Upper lobe of right lung (tissue), 1 donor: ENCODE data around the gene TYRP1. TPM values are rescaled to one million over a fixed set of nuclear protein-coding genes. Genes with fewer than 3 reads are reported as not detected.

Source experiments
- ATAC-seq: fragments of 200-7000 bp; cut with Tn5 transposase; one replicate; pipeline ENCODE4 v1.9.1; 2020; ENCODE audit warnings: mild to moderate bottlenecking, moderate library complexity
- DNase-seq: peaks from one replicate; pipeline ENCODE4 v3.0.0-alpha.2; 2020
- H3K27ac ChIP-seq: fragments of 200-600 bp; one replicate; pipeline ENCODE4 v1.8.0; 2022
- H3K27me3 ChIP-seq: fragments of 200-600 bp; one replicate; pipeline ENCODE4 v1.8.0; 2022; ENCODE audit warnings: mild to moderate bottlenecking
- H3K36me3 ChIP-seq: fragments of 200-600 bp; one replicate; pipeline ENCODE4 v1.8.0; 2022
- H3K4me1 ChIP-seq: fragments of 200-600 bp; one replicate; pipeline ENCODE4 v1.8.0; 2022
- H3K4me3 ChIP-seq: fragments of 200-600 bp; one replicate; pipeline ENCODE4 v1.8.0; 2022; ENCODE audit warnings: mild to moderate bottlenecking
- H3K9me3 ChIP-seq: fragments of 200-600 bp; one replicate; pipeline ENCODE4 v1.8.0; 2022
- intact Hi-C: fragments of 100-400 bp; cut with DNase I; formaldehyde crosslinking; loops from one replicate; pipeline ENCODE4 v1.11.0; 2022
- total RNA-seq: library from RNA; stranded (reverse); fragmentation: NEBNext Ultra II Directional; extraction: Animal tissue kit (Norgen Biotek cat#: 25700); gene quantifications from one replicate; pipeline ENCODE4 v1.2.1, GENCODE V29; 2021
- TF ChIP-seq, protein P1 (sequence below): fragments of 200-600 bp; IDR thresholded peaks from one replicate; pipeline ENCODE4 v1.8.0; 2022; ENCODE audit warnings: antibody characterized with exemption
- donor health status: DM: no; HTN: yes; CAD: no; lungs with severe emphysema.

Gene TYRP1
- total RNA-seq, 1 donor from 2014 or later = 7.1 TPM

DNA sequence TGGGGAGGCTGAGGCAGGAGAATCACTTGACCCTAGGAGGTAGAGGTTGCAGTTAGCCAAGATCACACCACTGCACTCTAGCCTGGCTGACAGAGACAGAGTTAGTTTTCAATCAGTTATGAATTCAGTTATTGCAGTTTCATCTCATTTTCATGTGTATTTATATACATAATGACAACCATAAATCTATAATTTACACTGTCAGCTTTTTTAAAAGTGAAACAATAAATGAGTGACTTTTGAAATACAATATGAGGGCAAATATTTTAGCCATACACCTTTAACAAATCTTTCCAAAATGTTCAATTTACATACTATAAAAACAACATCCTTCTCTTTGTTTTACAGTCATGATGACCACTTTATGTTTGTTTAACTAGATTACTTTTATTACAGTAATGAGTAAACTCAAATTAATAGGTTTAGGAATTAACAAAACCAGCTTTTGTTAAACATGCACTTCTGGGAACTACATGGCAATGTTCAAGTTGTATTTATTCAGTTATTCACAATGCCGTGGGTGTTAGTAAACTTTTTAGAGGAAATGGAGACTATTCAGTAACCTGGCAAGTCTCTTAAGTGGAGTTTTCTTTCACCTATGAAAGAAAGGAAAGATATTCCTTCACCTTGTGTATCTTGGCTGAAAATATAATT, 12.7 kb downstream of the TYRP1 start:
- H3K9me3 ChIP-seq = no peaks in the 10 kb centered on the region
- H3K27ac ChIP-seq = no peak overlapping the region
- intact Hi-C loops = no loop called here
- ATAC-seq (no peak), DNase-seq (no peak)
- H3K4me1 ChIP-seq = no peaks in the 10 kb centered on the region
- TF ChIP-seq, protein P1, sequence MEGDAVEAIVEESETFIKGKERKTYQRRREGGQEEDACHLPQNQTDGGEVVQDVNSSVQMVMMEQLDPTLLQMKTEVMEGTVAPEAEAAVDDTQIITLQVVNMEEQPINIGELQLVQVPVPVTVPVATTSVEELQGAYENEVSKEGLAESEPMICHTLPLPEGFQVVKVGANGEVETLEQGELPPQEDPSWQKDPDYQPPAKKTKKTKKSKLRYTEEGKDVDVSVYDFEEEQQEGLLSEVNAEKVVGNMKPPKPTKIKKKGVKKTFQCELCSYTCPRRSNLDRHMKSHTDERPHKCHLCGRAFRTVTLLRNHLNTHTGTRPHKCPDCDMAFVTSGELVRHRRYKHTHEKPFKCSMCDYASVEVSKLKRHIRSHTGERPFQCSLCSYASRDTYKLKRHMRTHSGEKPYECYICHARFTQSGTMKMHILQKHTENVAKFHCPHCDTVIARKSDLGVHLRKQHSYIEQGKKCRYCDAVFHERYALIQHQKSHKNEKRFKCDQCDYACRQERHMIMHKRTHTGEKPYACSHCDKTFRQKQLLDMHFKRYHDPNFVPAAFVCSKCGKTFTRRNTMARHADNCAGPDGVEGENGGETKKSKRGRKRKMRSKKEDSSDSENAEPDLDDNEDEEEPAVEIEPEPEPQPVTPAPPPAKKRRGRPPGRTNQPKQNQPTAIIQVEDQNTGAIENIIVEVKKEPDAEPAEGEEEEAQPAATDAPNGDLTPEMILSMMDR = no peak
- no peaks in the 10 kb centered on the region for H3K36me3 ChIP-seq
- H3K4me3 ChIP-seq = no peak overlapping the region
- no peaks in the 10 kb centered on the region for H3K27me3 ChIP-seq

DNA sequence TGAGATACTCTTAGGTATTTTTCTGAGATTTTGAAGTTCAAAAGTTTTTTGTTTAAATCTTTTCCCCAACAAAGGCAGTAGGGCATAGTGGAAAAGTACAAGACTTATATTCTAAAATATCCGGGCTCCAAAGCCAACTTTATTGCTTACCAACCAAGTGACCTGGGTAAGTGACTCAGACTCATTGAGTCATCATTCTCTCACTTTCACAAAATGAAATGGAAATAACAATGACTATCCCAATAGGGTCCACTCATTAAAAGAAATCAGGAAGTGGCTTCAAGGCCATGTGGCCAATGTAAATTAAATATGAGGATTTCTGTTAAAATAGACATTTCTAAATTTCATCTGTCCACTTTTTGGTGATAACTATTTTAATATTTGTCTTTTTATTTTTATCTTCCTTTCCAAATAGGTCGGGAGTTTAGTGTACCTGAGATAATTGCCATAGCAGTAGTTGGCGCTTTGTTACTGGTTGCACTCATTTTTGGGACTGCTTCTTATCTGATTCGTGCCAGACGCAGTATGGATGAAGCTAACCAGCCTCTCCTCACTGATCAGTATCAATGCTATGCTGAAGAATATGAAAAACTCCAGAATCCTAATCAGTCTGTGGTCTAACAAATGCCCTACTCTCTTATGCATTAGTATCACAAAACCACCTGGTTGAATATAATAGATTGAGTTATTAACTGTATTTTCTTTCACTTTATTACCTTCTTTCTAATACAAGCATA, 15.5 kb downstream of the TYRP1 start:
- intact Hi-C loops = no loop called here
- TF ChIP-seq, protein P1 = no peak
- Histone ChIP-seq H3K4me1 (no peaks in the 10 kb centered on the region), H3K9me3 (no peaks in the 10 kb centered on the region), H3K36me3 (no peaks in the 10 kb centered on the region), H3K27ac (no peak overlapping the region), H3K27me3 (no peaks in the 10 kb centered on the region), H3K4me3 (no peak overlapping the region)
- ATAC-seq = no peak
- DNase-seq = no peak

DNA sequence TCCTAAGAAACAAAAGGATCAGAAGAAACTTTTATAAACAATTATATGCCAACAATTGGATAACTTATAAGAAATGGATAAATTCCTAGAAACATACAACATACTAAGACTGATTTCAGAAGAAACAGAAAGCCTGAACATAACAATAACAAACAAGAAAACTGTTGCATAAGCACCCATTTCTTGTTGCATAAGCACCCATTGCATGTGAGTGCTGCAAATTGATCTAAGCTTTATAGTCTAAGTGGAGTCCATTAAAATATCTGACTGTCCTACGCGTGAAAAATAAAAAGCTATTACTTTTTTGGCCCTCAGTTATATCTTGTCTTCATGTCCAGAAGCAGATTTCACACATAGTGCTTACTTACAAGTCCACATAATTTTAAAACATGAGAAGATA, 19.3 kb downstream of the TYRP1 start:
- H3K36me3 ChIP-seq = no peaks in the 10 kb centered on the region
- no peak overlapping the region for H3K27ac ChIP-seq
- no peaks in the 10 kb centered on the region for H3K4me1 ChIP-seq
- no peak for DNase-seq
- no peak overlapping the region for H3K4me3 ChIP-seq
- intact Hi-C loops = no loop called here
- no peaks in the 10 kb centered on the region for H3K9me3 ChIP-seq
- H3K27me3 ChIP-seq = no peaks in the 10 kb centered on the region
- ATAC-seq = no peak
- TF ChIP-seq, protein P1 = no peak

DNA sequence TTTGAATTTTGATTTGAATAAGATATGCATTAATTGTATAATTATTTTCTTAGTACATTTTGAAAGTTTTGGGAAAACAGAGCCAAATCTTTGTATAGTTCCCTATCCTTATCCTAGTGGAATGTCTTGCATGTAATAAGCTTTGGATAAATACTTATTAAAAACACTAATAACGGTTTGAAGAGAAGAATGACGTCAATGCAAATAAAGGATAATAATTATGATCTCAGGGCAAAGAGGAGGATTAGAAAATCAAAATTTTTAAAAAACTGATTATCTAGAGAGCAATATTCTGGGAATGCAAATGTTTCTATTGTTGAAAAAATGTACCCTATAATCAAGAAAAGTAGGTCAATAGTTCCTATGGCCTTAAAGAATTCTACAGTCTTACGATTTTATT, 22.1 kb downstream of the TYRP1 start:
- Histone ChIP-seq H3K27ac (no peak overlapping the region), H3K9me3 (no peaks in the 10 kb centered on the region), H3K4me1 (no peaks in the 10 kb centered on the region), H3K27me3 (no peaks in the 10 kb centered on the region), H3K36me3 (no peaks in the 10 kb centered on the region), H3K4me3 (no peak overlapping the region)
- TF ChIP-seq, protein P1 = no peak
- no peak for ATAC-seq
- intact Hi-C loops = no loop called here
- no peak for DNase-seq

DNA sequence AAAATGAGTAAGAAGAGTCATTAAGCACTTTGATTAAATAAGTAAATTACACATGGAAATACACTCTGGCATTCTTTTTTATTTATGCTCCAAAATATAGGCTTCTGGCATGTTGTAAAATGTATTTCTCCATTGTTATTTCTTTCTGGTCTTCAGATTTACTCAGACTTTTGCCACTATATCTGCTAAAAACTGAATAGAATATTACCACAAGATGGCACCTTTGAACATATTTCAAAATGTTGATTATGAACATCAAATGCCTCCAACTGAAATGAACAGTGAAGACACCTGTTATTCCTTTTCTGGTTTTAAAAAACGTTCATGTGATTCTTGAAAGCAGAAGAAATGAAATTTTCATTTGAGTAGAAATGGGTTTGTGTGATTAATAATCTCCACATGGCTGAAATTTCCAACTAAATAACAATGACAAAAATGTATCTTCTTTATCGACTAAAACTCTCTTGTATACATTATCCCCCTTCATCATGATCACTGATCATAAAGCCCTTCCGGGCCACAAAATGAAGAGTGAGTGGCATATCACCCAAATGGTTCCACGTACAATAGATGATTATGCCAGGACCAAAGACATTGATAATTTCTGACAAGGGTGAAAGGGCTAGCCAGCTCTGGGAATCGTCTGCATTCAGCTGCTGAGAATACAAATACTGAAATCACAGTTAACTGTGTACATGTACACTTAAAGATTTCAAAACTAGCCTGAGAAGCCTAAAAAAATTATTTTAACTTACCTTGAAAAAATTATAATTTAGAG, 23.8 kb downstream of the TYRP1 start:
- Histone ChIP-seq H3K4me1 (no peaks in the 10 kb centered on the region), H3K36me3 (no peaks in the 10 kb centered on the region), H3K4me3 (no peak overlapping the region), H3K9me3 (no peaks in the 10 kb centered on the region), H3K27me3 (no peaks in the 10 kb centered on the region), H3K27ac (no peak overlapping the region)
- TF ChIP-seq, protein P1 = peak; percentile 26
- DNase-seq (no peak), ATAC-seq (no peak)
- intact Hi-C loops = no loop called here
